Esophagus muscularis mucosa (tissue), 3 donors: Measurements from ENCODE around the gene VGF.

Source experiments
- CTCF ChIP-seq, 3 experiments: fragments of 200-600 bp in 2 of 3; fragments of 450-650 bp in 1 of 3; sonication (generic) in 2 of 3; IDR thresholded peaks; one replicate each; pipeline ENCODE4 v1.5.1; 2017 to 2019; ENCODE audit warnings: antibody characterized with exemption in 3 of 3, mild to moderate bottlenecking in 2 of 3, moderate library complexity in 1 of 3
- POLR2AphosphoS5 ChIP-seq, 2 donors: sonication (generic); formaldehyde crosslinking; IDR thresholded peaks; one replicate each; pipeline ENCODE4 v1.6.1; 2017; ENCODE audit warnings: antibody characterized with exemption in 2 of 2

GRCh38 chr7:101206665-101207042 lies 41.3 kb upstream of the VGF start:
- TF ChIP-seq POLR2AphosphoS5 (IDR thresholded peaks at IDR 0.05) (no peak), CTCF (IDR thresholded peaks at IDR 0.05) (no peak)
